ENCODE data around the gene FBXO24. TPM values are rescaled to one million over a fixed set of nuclear protein-coding genes. Genes with fewer than 3 reads are reported as not detected.
A peak's percentile ranks its signal among the peaks of the same experiment; 100 is the strongest.

Gene FBXO24
- total and polyA plus RNA-seq, 9 of the 15 experiments (the other 6 are each of a cell fraction or from before 2014, with no cell fraction given), result 0.17 to 0.95 (median 0.50) TPM

GRCh38 chr7:100568176-100568895, 17.8 kb upstream of the FBXO24 start (continued):
- TF ChIP-seq, protein P1, sequence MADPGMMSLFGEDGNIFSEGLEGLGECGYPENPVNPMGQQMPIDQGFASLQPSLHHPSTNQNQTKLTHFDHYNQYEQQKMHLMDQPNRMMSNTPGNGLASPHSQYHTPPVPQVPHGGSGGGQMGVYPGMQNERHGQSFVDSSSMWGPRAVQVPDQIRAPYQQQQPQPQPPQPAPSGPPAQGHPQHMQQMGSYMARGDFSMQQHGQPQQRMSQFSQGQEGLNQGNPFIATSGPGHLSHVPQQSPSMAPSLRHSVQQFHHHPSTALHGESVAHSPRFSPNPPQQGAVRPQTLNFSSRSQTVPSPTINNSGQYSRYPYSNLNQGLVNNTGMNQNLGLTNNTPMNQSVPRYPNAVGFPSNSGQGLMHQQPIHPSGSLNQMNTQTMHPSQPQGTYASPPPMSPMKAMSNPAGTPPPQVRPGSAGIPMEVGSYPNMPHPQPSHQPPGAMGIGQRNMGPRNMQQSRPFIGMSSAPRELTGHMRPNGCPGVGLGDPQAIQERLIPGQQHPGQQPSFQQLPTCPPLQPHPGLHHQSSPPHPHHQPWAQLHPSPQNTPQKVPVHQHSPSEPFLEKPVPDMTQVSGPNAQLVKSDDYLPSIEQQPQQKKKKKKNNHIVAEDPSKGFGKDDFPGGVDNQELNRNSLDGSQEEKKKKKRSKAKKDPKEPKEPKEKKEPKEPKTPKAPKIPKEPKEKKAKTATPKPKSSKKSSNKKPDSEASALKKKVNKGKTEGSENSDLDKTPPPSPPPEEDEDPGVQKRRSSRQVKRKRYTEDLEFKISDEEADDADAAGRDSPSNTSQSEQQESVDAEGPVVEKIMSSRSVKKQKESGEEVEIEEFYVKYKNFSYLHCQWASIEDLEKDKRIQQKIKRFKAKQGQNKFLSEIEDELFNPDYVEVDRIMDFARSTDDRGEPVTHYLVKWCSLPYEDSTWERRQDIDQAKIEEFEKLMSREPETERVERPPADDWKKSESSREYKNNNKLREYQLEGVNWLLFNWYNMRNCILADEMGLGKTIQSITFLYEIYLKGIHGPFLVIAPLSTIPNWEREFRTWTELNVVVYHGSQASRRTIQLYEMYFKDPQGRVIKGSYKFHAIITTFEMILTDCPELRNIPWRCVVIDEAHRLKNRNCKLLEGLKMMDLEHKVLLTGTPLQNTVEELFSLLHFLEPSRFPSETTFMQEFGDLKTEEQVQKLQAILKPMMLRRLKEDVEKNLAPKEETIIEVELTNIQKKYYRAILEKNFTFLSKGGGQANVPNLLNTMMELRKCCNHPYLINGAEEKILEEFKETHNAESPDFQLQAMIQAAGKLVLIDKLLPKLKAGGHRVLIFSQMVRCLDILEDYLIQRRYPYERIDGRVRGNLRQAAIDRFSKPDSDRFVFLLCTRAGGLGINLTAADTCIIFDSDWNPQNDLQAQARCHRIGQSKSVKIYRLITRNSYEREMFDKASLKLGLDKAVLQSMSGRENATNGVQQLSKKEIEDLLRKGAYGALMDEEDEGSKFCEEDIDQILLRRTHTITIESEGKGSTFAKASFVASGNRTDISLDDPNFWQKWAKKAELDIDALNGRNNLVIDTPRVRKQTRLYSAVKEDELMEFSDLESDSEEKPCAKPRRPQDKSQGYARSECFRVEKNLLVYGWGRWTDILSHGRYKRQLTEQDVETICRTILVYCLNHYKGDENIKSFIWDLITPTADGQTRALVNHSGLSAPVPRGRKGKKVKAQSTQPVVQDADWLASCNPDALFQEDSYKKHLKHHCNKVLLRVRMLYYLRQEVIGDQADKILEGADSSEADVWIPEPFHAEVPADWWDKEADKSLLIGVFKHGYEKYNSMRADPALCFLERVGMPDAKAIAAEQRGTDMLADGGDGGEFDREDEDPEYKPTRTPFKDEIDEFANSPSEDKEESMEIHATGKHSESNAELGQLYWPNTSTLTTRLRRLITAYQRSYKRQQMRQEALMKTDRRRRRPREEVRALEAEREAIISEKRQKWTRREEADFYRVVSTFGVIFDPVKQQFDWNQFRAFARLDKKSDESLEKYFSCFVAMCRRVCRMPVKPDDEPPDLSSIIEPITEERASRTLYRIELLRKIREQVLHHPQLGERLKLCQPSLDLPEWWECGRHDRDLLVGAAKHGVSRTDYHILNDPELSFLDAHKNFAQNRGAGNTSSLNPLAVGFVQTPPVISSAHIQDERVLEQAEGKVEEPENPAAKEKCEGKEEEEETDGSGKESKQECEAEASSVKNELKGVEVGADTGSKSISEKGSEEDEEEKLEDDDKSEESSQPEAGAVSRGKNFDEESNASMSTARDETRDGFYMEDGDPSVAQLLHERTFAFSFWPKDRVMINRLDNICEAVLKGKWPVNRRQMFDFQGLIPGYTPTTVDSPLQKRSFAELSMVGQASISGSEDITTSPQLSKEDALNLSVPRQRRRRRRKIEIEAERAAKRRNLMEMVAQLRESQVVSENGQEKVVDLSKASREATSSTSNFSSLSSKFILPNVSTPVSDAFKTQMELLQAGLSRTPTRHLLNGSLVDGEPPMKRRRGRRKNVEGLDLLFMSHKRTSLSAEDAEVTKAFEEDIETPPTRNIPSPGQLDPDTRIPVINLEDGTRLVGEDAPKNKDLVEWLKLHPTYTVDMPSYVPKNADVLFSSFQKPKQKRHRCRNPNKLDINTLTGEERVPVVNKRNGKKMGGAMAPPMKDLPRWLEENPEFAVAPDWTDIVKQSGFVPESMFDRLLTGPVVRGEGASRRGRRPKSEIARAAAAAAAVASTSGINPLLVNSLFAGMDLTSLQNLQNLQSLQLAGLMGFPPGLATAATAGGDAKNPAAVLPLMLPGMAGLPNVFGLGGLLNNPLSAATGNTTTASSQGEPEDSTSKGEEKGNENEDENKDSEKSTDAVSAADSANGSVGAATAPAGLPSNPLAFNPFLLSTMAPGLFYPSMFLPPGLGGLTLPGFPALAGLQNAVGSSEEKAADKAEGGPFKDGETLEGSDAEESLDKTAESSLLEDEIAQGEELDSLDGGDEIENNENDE (IDR thresholded peaks at IDR 0.05; ENCODE audit: low read depth, low read length), result no peak
- TF ChIP-seq COPS2 (conservative IDR thresholded peaks at IDR 0.05), result no peak
- TF ChIP-seq MTA2 (IDR thresholded peaks at IDR 0.05; ENCODE audit: low read depth), result no peak
- TF ChIP-seq MXD1 (CRISPR knock-in tag; IDR thresholded peaks at IDR 0.05; ENCODE audit: borderline replicate concordance, poor library complexity, severe bottlenecking), result no peak
- TF ChIP-seq, protein P2, sequence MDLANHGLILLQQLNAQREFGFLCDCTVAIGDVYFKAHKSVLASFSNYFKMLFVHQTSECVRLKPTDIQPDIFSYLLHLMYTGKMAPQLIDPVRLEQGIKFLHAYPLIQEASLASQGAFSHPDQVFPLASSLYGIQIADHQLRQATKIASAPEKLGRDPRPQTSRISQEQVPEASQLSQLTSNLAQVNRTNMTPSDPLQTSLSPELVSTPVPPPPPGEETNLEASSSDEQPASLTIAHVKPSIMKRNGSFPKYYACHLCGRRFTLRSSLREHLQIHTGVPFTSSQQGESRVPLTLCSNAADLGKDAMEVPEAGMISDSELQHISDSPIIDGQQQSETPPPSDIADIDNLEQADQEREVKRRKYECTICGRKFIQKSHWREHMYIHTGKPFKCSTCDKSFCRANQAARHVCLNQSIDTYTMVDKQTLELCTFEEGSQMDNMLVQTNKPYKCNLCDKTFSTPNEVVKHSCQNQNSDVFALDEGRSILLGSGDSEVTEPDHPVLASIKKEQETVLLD (IDR thresholded peaks at IDR 0.05), result no peak
- TF ChIP-seq, protein P3, sequence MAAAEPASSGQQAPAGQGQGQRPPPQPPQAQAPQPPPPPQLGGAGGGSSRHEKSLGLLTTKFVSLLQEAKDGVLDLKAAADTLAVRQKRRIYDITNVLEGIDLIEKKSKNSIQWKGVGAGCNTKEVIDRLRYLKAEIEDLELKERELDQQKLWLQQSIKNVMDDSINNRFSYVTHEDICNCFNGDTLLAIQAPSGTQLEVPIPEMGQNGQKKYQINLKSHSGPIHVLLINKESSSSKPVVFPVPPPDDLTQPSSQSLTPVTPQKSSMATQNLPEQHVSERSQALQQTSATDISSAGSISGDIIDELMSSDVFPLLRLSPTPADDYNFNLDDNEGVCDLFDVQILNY (CRISPR knock-in tag; IDR thresholded peaks at IDR 0.05), result no peak
- no peak for TF ChIP-seq YY1 (IDR thresholded peaks at IDR 0.05; ENCODE audit: borderline replicate concordance in 1 of 3, control insufficient read depth in 1 of 3, extremely low read depth in 1 of 3, insufficient read depth in 3 of 3, insufficient read length in 1 of 3, insufficient replicate concordance in 2 of 3, low read depth in 1 of 3, low read length in 2 of 3)
- no peak for TF ChIP-seq NFYB (IDR thresholded peaks at IDR 0.05; ENCODE audit: extremely low read depth, insufficient read length)
- no peak for TF ChIP-seq U2AF2 (optimal IDR thresholded peaks at IDR 0.05; ENCODE audit: low read depth, low read length)
- peak; percentile 45; the same call in 1 of the 2 replicates for TF ChIP-seq USF2 (CRISPR knock-in tag; IDR thresholded peaks at IDR 0.05)
- TF ChIP-seq NR2F6 (CRISPR knock-in tag; IDR thresholded peaks at IDR 0.05), result no peak
